HepG2 (cell line): Measurements from ENCODE around the gene ABHD15. TPM values are rescaled to one million over a fixed set of nuclear protein-coding genes. Genes with fewer than 3 reads are reported as not detected.
A peak's percentile ranks its signal among the peaks of the same experiment; 100 is the strongest.

Experiments used
- ARNTL ChIP-seq: sonication (generic); formaldehyde crosslinking; IDR thresholded peaks from 2 replicates; pipeline ENCODE4 v1.4.0; 2020; ENCODE audit warnings: mild to moderate bottlenecking, missing genetic modification reagents
- FIP1L1 ChIP-seq: fragments of 200-400 bp; formaldehyde crosslinking; IDR thresholded peaks from 2 replicates; pipeline ENCODE4 v1.6.1; 2018; ENCODE audit warnings: low read depth, mild to moderate bottlenecking, low read length, moderate library complexity, borderline replicate concordance; ENCODE audit not compliant: insufficient read depth
- FOXC1 ChIP-seq: sonication (generic); formaldehyde crosslinking; IDR thresholded peaks from 2 replicates; pipeline ENCODE4 v1.8.0; 2022; ENCODE audit warnings: mild to moderate bottlenecking, missing genetic modification reagents, borderline replicate concordance
- HNRNPK ChIP-seq: fragments of 200-400 bp; formaldehyde crosslinking; IDR thresholded peaks from 2 replicates; pipeline ENCODE4 v1.6.1; 2018; ENCODE audit warnings: low read length, low read depth, moderate library complexity, mild to moderate bottlenecking; ENCODE audit not compliant: poor library complexity, severe bottlenecking
- RFX1 ChIP-seq: fragments of 450-650 bp; IDR thresholded peaks from 2 replicates; pipeline ENCODE4 v1.6.1; 2017
- SETDB1 ChIP-seq: sonication (generic); formaldehyde crosslinking; IDR thresholded peaks from 2 replicates; pipeline ENCODE4 v1.5.1; 2020; ENCODE audit warnings: missing genetic modification reagents, mild to moderate bottlenecking, borderline replicate concordance
- SPEN ChIP-seq: sonication (generic); formaldehyde crosslinking; IDR thresholded peaks from 2 replicates; pipeline ENCODE4 v1.5.1; 2020; ENCODE audit warnings: low read depth, mild to moderate bottlenecking, missing genetic modification reagents
- TSC22D2 ChIP-seq: sonication (generic); formaldehyde crosslinking; IDR thresholded peaks from 2 replicates; pipeline ENCODE4 v1.5.1; 2020; ENCODE audit warnings: missing genetic modification reagents, mild to moderate bottlenecking, borderline replicate concordance
- ZBTB3 ChIP-seq: sonication (generic); formaldehyde crosslinking; IDR thresholded peaks from 2 replicates; pipeline ENCODE4 v1.4.0; 2020; ENCODE audit warnings: low read depth, mild to moderate bottlenecking, moderate library complexity, missing genetic modification reagents, borderline replicate concordance
- ZMYM4 ChIP-seq: sonication (generic); formaldehyde crosslinking; IDR thresholded peaks from 2 replicates; pipeline ENCODE4 v1.8.1; 2023; ENCODE audit warnings: mild to moderate bottlenecking, missing genetic modification reagents
- ZNF121 ChIP-seq: sonication (generic); formaldehyde crosslinking; IDR thresholded peaks from 2 replicates; pipeline ENCODE4 v1.5.0; 2020; ENCODE audit warnings: mild to moderate bottlenecking, missing genetic modification reagents
- ZNF251 ChIP-seq: sonication (generic); formaldehyde crosslinking; IDR thresholded peaks from 2 replicates; pipeline ENCODE4 v1.9.0; 2021; ENCODE audit warnings: mild to moderate bottlenecking, missing genetic modification reagents
- ZNF317 ChIP-seq: sonication (generic); formaldehyde crosslinking; IDR thresholded peaks from 2 replicates; pipeline ENCODE4 v1.5.0; 2020; ENCODE audit warnings: mild to moderate bottlenecking, missing genetic modification reagents
- ZNF382 ChIP-seq: sonication (generic); formaldehyde crosslinking; IDR thresholded peaks from 2 replicates; pipeline ENCODE4 v1.5.0; 2020; ENCODE audit warnings: missing genetic modification reagents, mild to moderate bottlenecking, borderline replicate concordance
- ZNF530 ChIP-seq: sonication (generic); formaldehyde crosslinking; IDR thresholded peaks from 2 replicates; pipeline ENCODE4 v1.5.0; 2020; ENCODE audit warnings: low read depth, mild to moderate bottlenecking, missing genetic modification reagents
- ZNF572 ChIP-seq: sonication (generic); formaldehyde crosslinking; IDR thresholded peaks from 2 replicates; pipeline ENCODE4 v1.5.1; 2020; ENCODE audit warnings: mild to moderate bottlenecking, missing genetic modification reagents
- ZNF644 ChIP-seq: IDR thresholded peaks from 2 replicates; pipeline ENCODE4 v1.6.1; 2016; ENCODE audit warnings: low read depth
- ZNF672 ChIP-seq: sonication (generic); formaldehyde crosslinking; IDR thresholded peaks from 2 replicates; pipeline ENCODE4 v1.8.1; 2022; ENCODE audit warnings: missing genetic modification reagents
- ZNF83 ChIP-seq: sonication (generic); formaldehyde crosslinking; IDR thresholded peaks from 2 replicates; pipeline ENCODE4 v1.4.0; 2020; ENCODE audit warnings: missing genetic modification reagents, mild to moderate bottlenecking, borderline replicate concordance
- ZSCAN31 ChIP-seq: sonication (generic); formaldehyde crosslinking; IDR thresholded peaks from 2 replicates; pipeline ENCODE4 v1.5.0; 2020; ENCODE audit warnings: low read depth, mild to moderate bottlenecking, missing genetic modification reagents
- polyA plus RNA-seq, 8 experiments: library from polyadenylated mRNA; depleted of rRNA in 3 of 8; stranded (reverse) in 7 of 8; unstranded in 1 of 8; fragments of >200 nt; fragmentation: Illumina TruSeq in 4 of 8; extraction: Trizol in 4 of 8; gene quantifications; 2 replicates each; pipeline versions ENCODE4 v1.2.1 to v1.2.3, GENCODE V29; 2011 to 2016; ENCODE audit warnings: low read depth in 4 of 8, missing spikeins in 1 of 8, mixed read lengths in 1 of 8; ENCODE audit not compliant: insufficient read depth in 1 of 8
- total RNA-seq, 5 experiments: library from RNA; depleted of rRNA; stranded (reverse); fragments of >200 nt; fragmentation: Illumina TruSeq; extraction: Trizol; gene quantifications; 2 replicates each; pipeline ENCODE4 v1.2.3, GENCODE V29; 2016; ENCODE audit warnings: low read depth in 1 of 5
- TF ChIP-seq, protein P1 (sequence below): fragments of 450-650 bp; IDR thresholded peaks from 2 replicates; pipeline ENCODE4 v1.6.1; 2017
- TF ChIP-seq, protein P2 (sequence below): sonication (generic); formaldehyde crosslinking; IDR thresholded peaks from 2 replicates; pipeline ENCODE4 v1.5.0; 2020; ENCODE audit warnings: mild to moderate bottlenecking, missing genetic modification reagents, moderate library complexity
- TF ChIP-seq, protein P3 (sequence below): sonication (generic); formaldehyde crosslinking; IDR thresholded peaks from 2 replicates; pipeline ENCODE4 v1.5.0; 2020; ENCODE audit warnings: missing genetic modification reagents
- TF ChIP-seq, protein P4 (sequence below): sonication (generic); formaldehyde crosslinking; IDR thresholded peaks from 2 replicates; pipeline ENCODE4 v1.4.0; 2020; ENCODE audit warnings: mild to moderate bottlenecking, missing genetic modification reagents
- TF ChIP-seq, protein P5 (sequence below): sonication (generic); formaldehyde crosslinking; IDR thresholded peaks from 2 replicates; pipeline ENCODE4 v1.4.0; 2020; ENCODE audit warnings: missing genetic modification reagents

ABHD15 gene
- total and polyA plus RNA-seq, 2 of the 13 experiments (the other 11 are each of a cell fraction or from before 2014, with no cell fraction given) = 2.4 to 7.7 TPM

DNA sequence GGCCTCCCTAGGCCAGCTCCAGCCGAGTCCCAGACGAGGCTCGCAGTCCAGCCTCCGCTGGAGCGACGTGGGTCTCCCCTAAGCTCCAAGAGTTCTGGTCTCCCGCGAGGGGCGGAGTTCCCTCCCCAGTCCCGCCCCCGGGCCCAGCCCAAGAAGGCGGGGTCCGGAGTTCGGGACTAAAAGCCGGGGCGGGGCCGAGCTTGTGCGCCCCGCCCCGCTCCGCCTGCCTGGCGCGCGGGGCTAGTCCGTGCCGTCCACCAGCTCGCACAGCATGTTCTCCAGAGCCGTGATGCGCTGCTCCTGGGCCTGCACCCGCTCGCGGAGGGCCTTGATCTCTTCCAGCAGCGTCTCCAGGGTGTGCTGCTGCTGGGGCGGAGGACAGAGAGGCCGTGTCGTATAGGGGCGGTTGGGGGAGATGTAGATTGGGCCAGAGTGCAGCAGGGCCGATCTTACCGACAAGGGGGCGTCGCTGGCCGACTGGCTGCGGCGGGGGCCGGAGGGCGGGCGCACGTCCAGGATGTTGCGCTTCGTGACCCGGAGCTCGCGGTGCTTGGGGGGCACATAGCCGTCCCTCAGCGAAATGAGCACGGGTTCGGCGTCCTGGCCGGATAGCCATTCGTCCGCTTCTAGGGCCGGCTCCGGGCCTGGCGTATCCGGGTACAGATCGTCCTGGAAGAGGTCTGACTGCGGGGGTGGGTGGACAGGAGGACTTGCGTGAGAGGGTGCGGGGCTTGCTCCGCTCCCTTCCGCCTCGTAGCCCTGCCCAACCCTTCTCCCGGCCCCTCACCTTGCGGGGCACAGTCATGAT lies 48.9 kb upstream of the ABHD15 start (continued):
- TF ChIP-seq TSC22D2 (no peak), ZBTB3 (no peak), ZNF317 (CRISPR knock-in tag) (no peak), ZNF572 (CRISPR knock-in tag) (peak; percentile 79; the same call in 1 of the 2 replicates), ZNF83 (CRISPR knock-in tag) (no peak), FIP1L1 (no peak), ZNF121 (CRISPR knock-in tag) (no peak), ZNF672 (CRISPR knock-in tag) (no peak), ZNF251 (CRISPR knock-in tag) (no peak), SETDB1 (CRISPR knock-in tag) (no peak), HNRNPK (no peak), SPEN (CRISPR knock-in tag) (no peak), ZNF644 (CRISPR knock-in tag) (no peak), ZNF382 (CRISPR knock-in tag) (no peak), ARNTL (CRISPR knock-in tag) (no peak), RFX1 (no peak), ZMYM4 (CRISPR knock-in tag) (peak; percentile 62; the same call in 1 of the 2 replicates), FOXC1 (CRISPR knock-in tag) (peak; percentile 74; the same call in 1 of the 2 replicates), ZNF530 (CRISPR knock-in tag) (no peak), ZSCAN31 (no peak)
- TF ChIP-seq, protein P1, sequence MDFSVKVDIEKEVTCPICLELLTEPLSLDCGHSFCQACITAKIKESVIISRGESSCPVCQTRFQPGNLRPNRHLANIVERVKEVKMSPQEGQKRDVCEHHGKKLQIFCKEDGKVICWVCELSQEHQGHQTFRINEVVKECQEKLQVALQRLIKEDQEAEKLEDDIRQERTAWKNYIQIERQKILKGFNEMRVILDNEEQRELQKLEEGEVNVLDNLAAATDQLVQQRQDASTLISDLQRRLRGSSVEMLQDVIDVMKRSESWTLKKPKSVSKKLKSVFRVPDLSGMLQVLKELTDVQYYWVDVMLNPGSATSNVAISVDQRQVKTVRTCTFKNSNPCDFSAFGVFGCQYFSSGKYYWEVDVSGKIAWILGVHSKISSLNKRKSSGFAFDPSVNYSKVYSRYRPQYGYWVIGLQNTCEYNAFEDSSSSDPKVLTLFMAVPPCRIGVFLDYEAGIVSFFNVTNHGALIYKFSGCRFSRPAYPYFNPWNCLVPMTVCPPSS = no peak
- TF ChIP-seq, protein P2, sequence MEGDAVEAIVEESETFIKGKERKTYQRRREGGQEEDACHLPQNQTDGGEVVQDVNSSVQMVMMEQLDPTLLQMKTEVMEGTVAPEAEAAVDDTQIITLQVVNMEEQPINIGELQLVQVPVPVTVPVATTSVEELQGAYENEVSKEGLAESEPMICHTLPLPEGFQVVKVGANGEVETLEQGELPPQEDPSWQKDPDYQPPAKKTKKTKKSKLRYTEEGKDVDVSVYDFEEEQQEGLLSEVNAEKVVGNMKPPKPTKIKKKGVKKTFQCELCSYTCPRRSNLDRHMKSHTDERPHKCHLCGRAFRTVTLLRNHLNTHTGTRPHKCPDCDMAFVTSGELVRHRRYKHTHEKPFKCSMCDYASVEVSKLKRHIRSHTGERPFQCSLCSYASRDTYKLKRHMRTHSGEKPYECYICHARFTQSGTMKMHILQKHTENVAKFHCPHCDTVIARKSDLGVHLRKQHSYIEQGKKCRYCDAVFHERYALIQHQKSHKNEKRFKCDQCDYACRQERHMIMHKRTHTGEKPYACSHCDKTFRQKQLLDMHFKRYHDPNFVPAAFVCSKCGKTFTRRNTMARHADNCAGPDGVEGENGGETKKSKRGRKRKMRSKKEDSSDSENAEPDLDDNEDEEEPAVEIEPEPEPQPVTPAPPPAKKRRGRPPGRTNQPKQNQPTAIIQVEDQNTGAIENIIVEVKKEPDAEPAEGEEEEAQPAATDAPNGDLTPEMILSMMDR (CRISPR knock-in tag) = no peak; the same call in 1 of the 2 replicates
- TF ChIP-seq, protein P3, sequence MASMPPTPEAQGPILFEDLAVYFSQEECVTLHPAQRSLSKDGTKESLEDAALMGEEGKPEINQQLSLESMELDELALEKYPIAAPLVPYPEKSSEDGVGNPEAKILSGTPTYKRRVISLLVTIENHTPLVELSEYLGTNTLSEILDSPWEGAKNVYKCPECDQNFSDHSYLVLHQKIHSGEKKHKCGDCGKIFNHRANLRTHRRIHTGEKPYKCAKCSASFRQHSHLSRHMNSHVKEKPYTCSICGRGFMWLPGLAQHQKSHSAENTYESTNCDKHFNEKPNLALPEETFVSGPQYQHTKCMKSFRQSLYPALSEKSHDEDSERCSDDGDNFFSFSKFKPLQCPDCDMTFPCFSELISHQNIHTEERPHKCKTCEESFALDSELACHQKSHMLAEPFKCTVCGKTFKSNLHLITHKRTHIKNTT (CRISPR knock-in tag) = no peak
- TF ChIP-seq, protein P4, sequence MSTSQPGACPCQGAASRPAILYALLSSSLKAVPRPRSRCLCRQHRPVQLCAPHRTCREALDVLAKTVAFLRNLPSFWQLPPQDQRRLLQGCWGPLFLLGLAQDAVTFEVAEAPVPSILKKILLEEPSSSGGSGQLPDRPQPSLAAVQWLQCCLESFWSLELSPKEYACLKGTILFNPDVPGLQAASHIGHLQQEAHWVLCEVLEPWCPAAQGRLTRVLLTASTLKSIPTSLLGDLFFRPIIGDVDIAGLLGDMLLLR (CRISPR knock-in tag) = no peak
- TF ChIP-seq, protein P5, sequence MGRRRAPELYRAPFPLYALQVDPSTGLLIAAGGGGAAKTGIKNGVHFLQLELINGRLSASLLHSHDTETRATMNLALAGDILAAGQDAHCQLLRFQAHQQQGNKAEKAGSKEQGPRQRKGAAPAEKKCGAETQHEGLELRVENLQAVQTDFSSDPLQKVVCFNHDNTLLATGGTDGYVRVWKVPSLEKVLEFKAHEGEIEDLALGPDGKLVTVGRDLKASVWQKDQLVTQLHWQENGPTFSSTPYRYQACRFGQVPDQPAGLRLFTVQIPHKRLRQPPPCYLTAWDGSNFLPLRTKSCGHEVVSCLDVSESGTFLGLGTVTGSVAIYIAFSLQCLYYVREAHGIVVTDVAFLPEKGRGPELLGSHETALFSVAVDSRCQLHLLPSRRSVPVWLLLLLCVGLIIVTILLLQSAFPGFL (CRISPR knock-in tag) = no peak
